Neural cell (in vitro differentiated cells): ENCODE measurements around the gene SLC8A1. TPM values are rescaled to one million over a fixed set of nuclear protein-coding genes. Genes with fewer than 3 reads are reported as not detected.

Experiments
- H2AFZ ChIP-seq: fragments of 200-600, 300-800 bp; sonication (generic), shearing (Covaris generic); 2 replicates; pipeline ENCODE4 v1.6.0; 2014; ENCODE audit warnings: low read depth, mild to moderate bottlenecking, antibody characterized with exemption, low read length, moderate library complexity
- H3F3A ChIP-seq: fragments of 200-600 bp; shearing (Covaris generic); 2 replicates; pipeline ENCODE4 v1.6.1; 2016; ENCODE audit warnings: mild to moderate bottlenecking, moderate library complexity, mixed read lengths, antibody characterized with exemption, low read length; ENCODE audit not compliant: insufficient read depth, poor library complexity, severe bottlenecking
- H3K27ac ChIP-seq: fragments of 200-600, 300-800 bp; sonication (generic), shearing (Covaris generic); 2 replicates; pipeline ENCODE4 v1.5.1; 2014; ENCODE audit warnings: mild to moderate bottlenecking, low read length, moderate library complexity
- H3K27me3 ChIP-seq: fragments of 300-800, 200-600 bp; sonication (generic), shearing (Covaris generic); 2 replicates; pipeline ENCODE4 v1.6.0; 2014; ENCODE audit warnings: mild to moderate bottlenecking, low read depth, low read length, moderate library complexity; ENCODE audit not compliant: insufficient read depth
- H3K36me3 ChIP-seq: fragments of 300-800, 200-600 bp; sonication (generic), shearing (Covaris generic); 2 replicates; pipeline ENCODE4 v1.5.1; 2014; ENCODE audit warnings: mild to moderate bottlenecking, antibody characterized with exemption, low read length, moderate library complexity; ENCODE audit not compliant: insufficient read depth
- H3K4me2 ChIP-seq: fragments of 300-800, 200-600 bp; sonication (generic), shearing (Covaris generic); 2 replicates; pipeline ENCODE4 v1.6.0; 2014; ENCODE audit warnings: mild to moderate bottlenecking, low read length
- H3K4me3 ChIP-seq: fragments of 300-800, 200-600 bp; sonication (generic), shearing (Covaris generic); 2 replicates; pipeline ENCODE4 v1.5.1; 2014; ENCODE audit warnings: mild to moderate bottlenecking, low read length, moderate library complexity
- H3K79me2 ChIP-seq: fragments of 200-600 bp; shearing (Covaris generic); replicated peaks from 2 replicates; pipeline ENCODE4 v1.6.0; 2014; ENCODE audit warnings: mild to moderate bottlenecking, low read length, moderate library complexity; ENCODE audit not compliant: insufficient read depth
- H3K9ac ChIP-seq: fragments of 300-800, 200-600 bp; sonication (generic), shearing (Covaris generic); 2 replicates; pipeline ENCODE4 v1.6.1; 2016; ENCODE audit warnings: mild to moderate bottlenecking, low read length, mixed read lengths
- H3K9me2 ChIP-seq: fragments of 200-600 bp; shearing (Covaris generic); 2 replicates; pipeline ENCODE4 v1.6.1; 2016; ENCODE audit warnings: mild to moderate bottlenecking, low read length, mixed read lengths; ENCODE audit not compliant: insufficient read depth
- H3K9me3 ChIP-seq: fragments of 200-600, 300-800 bp; sonication (generic), shearing (Covaris generic); 2 replicates; pipeline ENCODE4 v1.6.1; 2016; ENCODE audit warnings: mild to moderate bottlenecking, mixed run types, low read length, moderate library complexity, mixed read lengths
- H4K20me1 ChIP-seq: fragments of 200-600 bp; shearing (Covaris generic); 2 replicates; pipeline ENCODE4 v1.6.1; 2016; ENCODE audit warnings: mild to moderate bottlenecking, mixed run types; ENCODE audit not compliant: insufficient read depth
- EP300 ChIP-seq: fragments of 450-650 bp; conservative IDR thresholded peaks from 2 replicates; pipeline ENCODE4 v1.6.1; 2014; ENCODE audit warnings: antibody characterized with exemption, mild to moderate bottlenecking, moderate library complexity; ENCODE audit not compliant: poor library complexity, severe bottlenecking
- EZH2 ChIP-seq: fragments of 200-600, 300-800 bp; shearing (Covaris generic), sonication (generic); IDR thresholded peaks from 2 replicates; pipeline ENCODE4 v1.6.1; 2014; ENCODE audit warnings: antibody characterized with exemption, low read length, borderline replicate concordance, mild to moderate bottlenecking; ENCODE audit not compliant: insufficient read depth, poor library complexity, severe bottlenecking
- MXI1 ChIP-seq: fragments of 450-650 bp; conservative IDR thresholded peaks from 2 replicates; pipeline ENCODE4 v1.6.1; 2014; ENCODE audit warnings: antibody characterized with exemption, mild to moderate bottlenecking; ENCODE audit not compliant: poor library complexity, severe bottlenecking
- POLR2AphosphoS5 ChIP-seq: IDR thresholded peaks from 2 replicates; pipeline ENCODE4 v1.6.1; 2012
- RAD21 ChIP-seq: fragments of 450-650 bp; conservative IDR thresholded peaks from 2 replicates; pipeline ENCODE4 v1.6.1; 2014; ENCODE audit warnings: antibody characterized with exemption, mild to moderate bottlenecking, moderate library complexity
- SMC3 ChIP-seq: fragments of 450-650 bp; conservative IDR thresholded peaks from 2 replicates; pipeline ENCODE4 v1.6.1; 2014; ENCODE audit warnings: antibody characterized with exemption, mild to moderate bottlenecking, moderate library complexity; ENCODE audit not compliant: poor library complexity
- TAF1 ChIP-seq: IDR thresholded peaks from 2 replicates; pipeline ENCODE4 v1.6.1; 2012; ENCODE audit warnings: low read depth
- polyA plus RNA-seq: library from polyadenylated mRNA; depleted of rRNA; stranded (reverse); fragments of >200 nt; gene quantifications from 2 replicates; pipeline ENCODE4 v1.2.3, GENCODE V29; 2014
- TF ChIP-seq, protein P1 (sequence below): IDR thresholded peaks from 2 replicates; pipeline ENCODE4 v1.6.1; 2012; ENCODE audit warnings: borderline replicate concordance
- TF ChIP-seq, protein P2 (sequence below): fragments of 450-650 bp; IDR thresholded peaks from 2 replicates; pipeline ENCODE4 v1.5.1; 2014; ENCODE audit warnings: antibody characterized with exemption, mild to moderate bottlenecking, moderate library complexity; ENCODE audit not compliant: poor library complexity, severe bottlenecking

Gene SLC8A1
- polyA plus RNA-seq, 1 donor from 2014 or later: 18.7 TPM

DNA sequence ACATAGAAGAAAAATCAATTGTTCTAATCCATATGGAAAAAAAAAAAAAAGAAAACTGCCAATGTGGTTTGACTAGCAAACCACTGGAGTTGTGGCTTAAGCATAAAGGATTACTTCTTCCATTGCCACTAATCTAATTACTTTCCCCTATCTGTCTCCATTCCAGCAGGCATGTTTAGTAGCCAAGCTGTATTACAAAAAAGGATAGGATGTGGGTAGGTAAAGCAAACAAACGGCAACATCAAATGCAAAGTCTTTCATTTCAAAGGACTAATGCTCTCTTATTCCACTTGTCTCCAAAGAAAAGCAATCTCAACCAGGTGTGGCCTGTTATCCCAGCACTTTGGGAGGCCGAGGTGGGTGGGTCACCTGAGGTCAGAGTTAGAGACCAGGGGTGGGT, 36.5 kb downstream of the SLC8A1 start:
- Histone ChIP-seq H3K27ac (no peak overlapping the region), H3K9me3 (no peaks in the 10 kb centered on the region), H3K4me2 (no peak overlapping the region), H2AFZ (no peak overlapping the region), H3K9me2 (no peaks in the 10 kb centered on the region), H3K27me3 (no peaks in the 10 kb centered on the region), H4K20me1 (no peaks in the 10 kb centered on the region), H3K4me3 (no peak overlapping the region), H3F3A (no peaks in the 10 kb centered on the region), H3K9ac (no peak overlapping the region), H3K36me3 (no peaks in the 10 kb centered on the region), H3K79me2 (peaks cover 33% of the 10 kb centered on the region)
- TF ChIP-seq POLR2AphosphoS5 (no peak), EZH2 (no peak), RAD21 (no peak)

DNA sequence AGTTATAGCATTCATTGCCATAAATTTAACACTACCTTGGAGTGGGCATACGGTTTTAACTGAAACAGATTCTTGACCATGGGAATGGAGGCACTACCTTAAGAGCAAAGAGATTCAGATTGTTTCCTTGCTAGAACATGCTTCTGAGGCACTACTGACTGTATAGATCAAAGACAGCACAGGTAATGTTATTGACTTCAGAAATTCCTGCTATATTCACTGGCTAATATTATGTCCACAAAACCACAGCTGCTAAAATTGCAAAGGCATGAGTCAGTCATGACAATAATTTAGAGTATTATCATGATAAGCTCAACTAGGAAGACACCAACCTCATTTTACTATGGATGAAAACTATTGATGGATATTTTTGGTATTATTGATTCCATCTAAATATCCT, 39.4 kb downstream of the SLC8A1 start:
- no peaks in the 10 kb centered on the region for H4K20me1 ChIP-seq
- no peaks in the 10 kb centered on the region for H3K9me2 ChIP-seq
- H3K79me2 ChIP-seq: peaks cover 28% of the 10 kb centered on the region
- no peak overlapping the region for H3K9ac ChIP-seq
- H3K4me2 ChIP-seq: no peak overlapping the region
- H3K36me3 ChIP-seq: no peaks in the 10 kb centered on the region
- no peak overlapping the region for H2AFZ ChIP-seq
- no peaks in the 10 kb centered on the region for H3K9me3 ChIP-seq
- H3K27ac ChIP-seq: no peak overlapping the region
- no peaks in the 10 kb centered on the region for H3F3A ChIP-seq
- H3K27me3 ChIP-seq: no peaks in the 10 kb centered on the region
- no peak for TF ChIP-seq POLR2AphosphoS5
- no peak for TF ChIP-seq SMC3
- no peak for TF ChIP-seq RAD21
- no peak for TF ChIP-seq EP300
- no peak for TF ChIP-seq MXI1
- TF ChIP-seq TAF1: no peak
- TF ChIP-seq EZH2: no peak
- TF ChIP-seq, protein P1, sequence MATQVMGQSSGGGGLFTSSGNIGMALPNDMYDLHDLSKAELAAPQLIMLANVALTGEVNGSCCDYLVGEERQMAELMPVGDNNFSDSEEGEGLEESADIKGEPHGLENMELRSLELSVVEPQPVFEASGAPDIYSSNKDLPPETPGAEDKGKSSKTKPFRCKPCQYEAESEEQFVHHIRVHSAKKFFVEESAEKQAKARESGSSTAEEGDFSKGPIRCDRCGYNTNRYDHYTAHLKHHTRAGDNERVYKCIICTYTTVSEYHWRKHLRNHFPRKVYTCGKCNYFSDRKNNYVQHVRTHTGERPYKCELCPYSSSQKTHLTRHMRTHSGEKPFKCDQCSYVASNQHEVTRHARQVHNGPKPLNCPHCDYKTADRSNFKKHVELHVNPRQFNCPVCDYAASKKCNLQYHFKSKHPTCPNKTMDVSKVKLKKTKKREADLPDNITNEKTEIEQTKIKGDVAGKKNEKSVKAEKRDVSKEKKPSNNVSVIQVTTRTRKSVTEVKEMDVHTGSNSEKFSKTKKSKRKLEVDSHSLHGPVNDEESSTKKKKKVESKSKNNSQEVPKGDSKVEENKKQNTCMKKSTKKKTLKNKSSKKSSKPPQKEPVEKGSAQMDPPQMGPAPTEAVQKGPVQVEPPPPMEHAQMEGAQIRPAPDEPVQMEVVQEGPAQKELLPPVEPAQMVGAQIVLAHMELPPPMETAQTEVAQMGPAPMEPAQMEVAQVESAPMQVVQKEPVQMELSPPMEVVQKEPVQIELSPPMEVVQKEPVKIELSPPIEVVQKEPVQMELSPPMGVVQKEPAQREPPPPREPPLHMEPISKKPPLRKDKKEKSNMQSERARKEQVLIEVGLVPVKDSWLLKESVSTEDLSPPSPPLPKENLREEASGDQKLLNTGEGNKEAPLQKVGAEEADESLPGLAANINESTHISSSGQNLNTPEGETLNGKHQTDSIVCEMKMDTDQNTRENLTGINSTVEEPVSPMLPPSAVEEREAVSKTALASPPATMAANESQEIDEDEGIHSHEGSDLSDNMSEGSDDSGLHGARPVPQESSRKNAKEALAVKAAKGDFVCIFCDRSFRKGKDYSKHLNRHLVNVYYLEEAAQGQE: no peak
- TF ChIP-seq, protein P2, sequence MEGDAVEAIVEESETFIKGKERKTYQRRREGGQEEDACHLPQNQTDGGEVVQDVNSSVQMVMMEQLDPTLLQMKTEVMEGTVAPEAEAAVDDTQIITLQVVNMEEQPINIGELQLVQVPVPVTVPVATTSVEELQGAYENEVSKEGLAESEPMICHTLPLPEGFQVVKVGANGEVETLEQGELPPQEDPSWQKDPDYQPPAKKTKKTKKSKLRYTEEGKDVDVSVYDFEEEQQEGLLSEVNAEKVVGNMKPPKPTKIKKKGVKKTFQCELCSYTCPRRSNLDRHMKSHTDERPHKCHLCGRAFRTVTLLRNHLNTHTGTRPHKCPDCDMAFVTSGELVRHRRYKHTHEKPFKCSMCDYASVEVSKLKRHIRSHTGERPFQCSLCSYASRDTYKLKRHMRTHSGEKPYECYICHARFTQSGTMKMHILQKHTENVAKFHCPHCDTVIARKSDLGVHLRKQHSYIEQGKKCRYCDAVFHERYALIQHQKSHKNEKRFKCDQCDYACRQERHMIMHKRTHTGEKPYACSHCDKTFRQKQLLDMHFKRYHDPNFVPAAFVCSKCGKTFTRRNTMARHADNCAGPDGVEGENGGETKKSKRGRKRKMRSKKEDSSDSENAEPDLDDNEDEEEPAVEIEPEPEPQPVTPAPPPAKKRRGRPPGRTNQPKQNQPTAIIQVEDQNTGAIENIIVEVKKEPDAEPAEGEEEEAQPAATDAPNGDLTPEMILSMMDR: no peak
- H3K4me3 ChIP-seq: no peak overlapping the region

DNA sequence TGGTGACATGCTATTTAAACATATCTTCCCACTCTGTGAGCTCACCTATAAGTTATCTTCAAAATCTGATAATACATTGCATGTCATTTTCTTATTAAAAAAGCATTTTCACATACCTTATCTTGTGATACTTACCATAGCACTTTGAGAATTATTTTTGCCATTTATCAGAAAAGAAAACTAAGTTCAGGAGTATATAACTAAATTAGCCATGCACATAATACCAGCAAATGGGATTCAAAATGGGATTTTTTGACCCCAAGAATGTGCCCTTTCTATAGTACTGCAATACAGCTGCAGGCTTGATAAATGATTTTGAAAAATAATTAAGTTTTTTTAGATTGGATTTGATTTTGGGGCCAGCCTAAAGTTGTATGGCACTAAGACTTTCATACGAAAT, 41.2 kb downstream of the SLC8A1 start:
- H3K36me3 ChIP-seq: no peaks in the 10 kb centered on the region
- H3K9me2 ChIP-seq: no peaks in the 10 kb centered on the region
- H3F3A ChIP-seq: no peaks in the 10 kb centered on the region
- no peaks in the 10 kb centered on the region for H3K27me3 ChIP-seq
- H3K4me2 ChIP-seq: no peak overlapping the region
- TF ChIP-seq EP300: no peak
- TF ChIP-seq EZH2: no peak
- no peak for TF ChIP-seq MXI1
- TF ChIP-seq, protein P2: no peak
- no peak for TF ChIP-seq RAD21
- TF ChIP-seq TAF1: no peak
- TF ChIP-seq, protein P1: no peak
- H3K9me3 ChIP-seq: no peaks in the 10 kb centered on the region
- no peaks in the 10 kb centered on the region for H4K20me1 ChIP-seq
- H3K9ac ChIP-seq: no peak overlapping the region
- H2AFZ ChIP-seq: no peak overlapping the region
- H3K27ac ChIP-seq: no peak overlapping the region
- H3K4me3 ChIP-seq: no peak overlapping the region
- H3K79me2 ChIP-seq: peaks cover 17% of the 10 kb centered on the region
